ENCODE measurements around the gene PRPS1L1. TPM values are rescaled to one million over a fixed set of nuclear protein-coding genes. Genes with fewer than 3 reads are reported as not detected.

The PRPS1L1 gene
- total RNA-seq, 1 donor from 2014 or later: not detected

- no peak for ATAC-seq
Observed at GRCh38 chr7:18013936-18014335, 13.7 kb downstream of the PRPS1L1 start.

GRCh38 chr7:18004372-18004771 is 23.3 kb downstream of the PRPS1L1 start:
- no peak for ATAC-seq

- no peak for ATAC-seq
Observed at GRCh38 chr7:18003286-18003994, 24.2 kb downstream of the PRPS1L1 start.

- no peak for ATAC-seq
Observed at GRCh38 chr7:17998692-17999091, 29.0 kb downstream of the PRPS1L1 start.

- ATAC-seq: no peak
Observed at GRCh38 chr7:17996442-17997223, 31.0 kb downstream of the PRPS1L1 start.

GRCh38 chr7:17996040-17996439 is 31.6 kb downstream of the PRPS1L1 start:
- ATAC-seq: no peak

GRCh38 chr7:17994079-17994850 is 33.4 kb downstream of the PRPS1L1 start:
- ATAC-seq: no peak

GRCh38 chr7:17991866-17992648 is 35.6 kb downstream of the PRPS1L1 start:
- no peak for ATAC-seq

- no peak for ATAC-seq
Observed at GRCh38 chr7:17990761-17991160, 36.9 kb downstream of the PRPS1L1 start.

GRCh38 chr7:17989546-17989945 is 38.1 kb downstream of the PRPS1L1 start:
- no peak for ATAC-seq

GRCh38 chr7:17988858-17989257 is 38.8 kb downstream of the PRPS1L1 start:
- ATAC-seq: no peak

GRCh38 chr7:17988141-17988540 is 39.5 kb downstream of the PRPS1L1 start:
- no peak for ATAC-seq

GRCh38 chr7:17986851-17987250 is 40.8 kb downstream of the PRPS1L1 start:
- no peak for ATAC-seq

GRCh38 chr7:17985473-17986239 is 42.0 kb downstream of the PRPS1L1 start:
- ATAC-seq: no peak

GRCh38 chr7:17984288-17984687 is 43.4 kb downstream of the PRPS1L1 start:
- no peak for ATAC-seq

GRCh38 chr7:17983221-17984062 is 44.2 kb downstream of the PRPS1L1 start:
- no peak for ATAC-seq

- ATAC-seq: no peak
Observed at GRCh38 chr7:17976952-17977351, 50.7 kb downstream of the PRPS1L1 start.
